ENCODE results near the gene SHISAL1.

GRCh38 chr22:44210722-44211121 is 102.0 kb downstream of the SHISAL1 start:
- TF ChIP-seq TAF1 (IDR thresholded peaks at IDR 0.05; ENCODE audit: borderline replicate concordance, low read depth, low read length) (no peak), POLR2A (IDR thresholded peaks at IDR 0.05; ENCODE audit: low read depth, low read length) (no peak), POLR2AphosphoS5 (IDR thresholded peaks at IDR 0.05; ENCODE audit: low read depth, low read length) (no peak)
